ENCODE results near the gene CREB1. TPM values are rescaled to one million over a fixed set of nuclear protein-coding genes. Genes with fewer than 3 reads are reported as not detected.

The CREB1 gene
- total and polyA plus RNA-seq, 2 donors (not counting 1 experiment from before 2014, with no cell fraction given) = 37.7 to 47.4 TPM

- no peak overlapping the region for H3K4me2 ChIP-seq (ENCODE audit: extremely low read depth, insufficient read depth, low read length)
- H3K27me3 ChIP-seq (ENCODE audit: control insufficient read depth, insufficient read depth, low read length) = no peaks in the 10 kb centered on the region
- H3K4me1 ChIP-seq (ENCODE audit: control insufficient read depth, extremely low read depth, insufficient read depth, low read length) = no peaks in the 10 kb centered on the region
- DNase-seq (ENCODE audit: low read depth in 2 of 2) = no peak
- H3K79me2 ChIP-seq (ENCODE audit: control insufficient read depth, insufficient read depth, low read length) = no peaks in the 10 kb centered on the region
- H3K27ac ChIP-seq (ENCODE audit: insufficient read depth, low read length) = no peak overlapping the region
- no peak overlapping the region for H3K4me3 ChIP-seq (replicated peaks in 1 of 4; ENCODE audit: control extremely low read depth in 1 of 4, insufficient read depth in 1 of 4, low read depth in 3 of 4, low read length in 4 of 4)
- H3K9ac ChIP-seq (ENCODE audit: insufficient read depth, low read length) = no peak overlapping the region
- no peak overlapping the region for H2AFZ ChIP-seq (ENCODE audit: low read length)
- no peaks in the 10 kb centered on the region for H4K20me1 ChIP-seq (ENCODE audit: control insufficient read depth, extremely low read depth, insufficient read depth, low read length)
- H3K36me3 ChIP-seq (ENCODE audit: control insufficient read depth, insufficient read depth, low read length) = peaks cover 5% of the 10 kb centered on the region
- H3K9me3 ChIP-seq (ENCODE audit: control insufficient read depth, insufficient read depth, low read depth, low read length) = no peaks in the 10 kb centered on the region
- TF ChIP-seq EZH2 (IDR thresholded peaks at IDR 0.05; ENCODE audit: low read length, missing control alignments) = no peak
- no peak for TF ChIP-seq CTCF (conservative IDR thresholded peaks at IDR 0.05 in 1 of 2, IDR thresholded peaks at IDR 0.05 in 1 of 2; ENCODE audit: low read depth in 1 of 2, low read length in 2 of 2)
These were observed 55.2 kb downstream of the CREB1 start for GRCh38 chr2:207584952-207585351.

- no peak overlapping the region for H2AFZ ChIP-seq (ENCODE audit: low read length)
- peaks cover 5% of the 10 kb centered on the region for H3K36me3 ChIP-seq (ENCODE audit: control insufficient read depth, insufficient read depth, low read length)
- no peak overlapping the region for H3K4me2 ChIP-seq (ENCODE audit: extremely low read depth, insufficient read depth, low read length)
- no peaks in the 10 kb centered on the region for H3K27me3 ChIP-seq (ENCODE audit: control insufficient read depth, insufficient read depth, low read length)
- H3K4me1 ChIP-seq (ENCODE audit: control insufficient read depth, extremely low read depth, insufficient read depth, low read length) = no peaks in the 10 kb centered on the region
- H3K79me2 ChIP-seq (ENCODE audit: control insufficient read depth, insufficient read depth, low read length) = no peaks in the 10 kb centered on the region
- no peaks in the 10 kb centered on the region for H4K20me1 ChIP-seq (ENCODE audit: control insufficient read depth, extremely low read depth, insufficient read depth, low read length)
- no peak overlapping the region for H3K27ac ChIP-seq (ENCODE audit: insufficient read depth, low read length)
- TF ChIP-seq CTCF (conservative IDR thresholded peaks at IDR 0.05 in 1 of 2, IDR thresholded peaks at IDR 0.05 in 1 of 2; ENCODE audit: low read depth in 1 of 2, low read length in 2 of 2) (no peak), EZH2 (IDR thresholded peaks at IDR 0.05; ENCODE audit: low read length, missing control alignments) (no peak)
- no peaks in the 10 kb centered on the region for H3K9me3 ChIP-seq (ENCODE audit: control insufficient read depth, insufficient read depth, low read depth, low read length)
- H3K9ac ChIP-seq (ENCODE audit: insufficient read depth, low read length) = no peak overlapping the region
- no peak for DNase-seq (ENCODE audit: low read depth in 2 of 2)
- H3K4me3 ChIP-seq (replicated peaks in 1 of 4; ENCODE audit: control extremely low read depth in 1 of 4, insufficient read depth in 1 of 4, low read depth in 3 of 4, low read length in 4 of 4) = no peak overlapping the region
These were observed 57.5 kb downstream of the CREB1 start for GRCh38 chr2:207587305-207587704.

GRCh38 chr2:207589143-207589542, 59.4 kb downstream of the CREB1 start:
- no peak for DNase-seq (ENCODE audit: low read depth in 2 of 2)
- Histone ChIP-seq H3K27me3 (ENCODE audit: control insufficient read depth, insufficient read depth, low read length) (no peaks in the 10 kb centered on the region), H3K4me3 (replicated peaks in 1 of 4; ENCODE audit: control extremely low read depth in 1 of 4, insufficient read depth in 1 of 4, low read depth in 3 of 4, low read length in 4 of 4) (no peak overlapping the region), H3K9ac (ENCODE audit: insufficient read depth, low read length) (no peak overlapping the region), H3K36me3 (ENCODE audit: control insufficient read depth, insufficient read depth, low read length) (peaks cover 5% of the 10 kb centered on the region), H4K20me1 (ENCODE audit: control insufficient read depth, extremely low read depth, insufficient read depth, low read length) (no peaks in the 10 kb centered on the region), H2AFZ (ENCODE audit: low read length) (no peak overlapping the region), H3K4me1 (ENCODE audit: control insufficient read depth, extremely low read depth, insufficient read depth, low read length) (no peaks in the 10 kb centered on the region), H3K9me3 (ENCODE audit: control insufficient read depth, insufficient read depth, low read depth, low read length) (no peaks in the 10 kb centered on the region), H3K4me2 (ENCODE audit: extremely low read depth, insufficient read depth, low read length) (no peak overlapping the region), H3K27ac (ENCODE audit: insufficient read depth, low read length) (no peak overlapping the region), H3K79me2 (ENCODE audit: control insufficient read depth, insufficient read depth, low read length) (no peaks in the 10 kb centered on the region)
- TF ChIP-seq EZH2 (IDR thresholded peaks at IDR 0.05; ENCODE audit: low read length, missing control alignments) (no peak), CTCF (conservative IDR thresholded peaks at IDR 0.05 in 1 of 2, IDR thresholded peaks at IDR 0.05 in 1 of 2; ENCODE audit: low read depth in 1 of 2, low read length in 2 of 2) (no peak)
